Astrocyte of the spinal cord (primary cell): Measurements from ENCODE around the gene CD200.

ENCODE experiments used
- DNase-seq: peaks from one replicate; pipeline ENCODE4 v3.0.0; 2011; ENCODE audit warnings: low read depth, low spot score
- H3K4me3 ChIP-seq: 2 replicates; pipeline ENCODE4 v1.5.1; 2011; ENCODE audit warnings: low read depth, mild to moderate bottlenecking, low read length, moderate library complexity
- in situ Hi-C: cut with HindIII; loops from 2 replicates; pipeline ENCODE4 v1.10.0; 2017; ENCODE audit warnings: low sequenced_read_pairs
- TF ChIP-seq, protein P1 (sequence below): IDR thresholded peaks from 2 replicates; pipeline ENCODE4 v1.5.1; 2012; ENCODE audit warnings: low read depth, mild to moderate bottlenecking, low read length, inconsistent platforms

CD200 gene

DNA sequence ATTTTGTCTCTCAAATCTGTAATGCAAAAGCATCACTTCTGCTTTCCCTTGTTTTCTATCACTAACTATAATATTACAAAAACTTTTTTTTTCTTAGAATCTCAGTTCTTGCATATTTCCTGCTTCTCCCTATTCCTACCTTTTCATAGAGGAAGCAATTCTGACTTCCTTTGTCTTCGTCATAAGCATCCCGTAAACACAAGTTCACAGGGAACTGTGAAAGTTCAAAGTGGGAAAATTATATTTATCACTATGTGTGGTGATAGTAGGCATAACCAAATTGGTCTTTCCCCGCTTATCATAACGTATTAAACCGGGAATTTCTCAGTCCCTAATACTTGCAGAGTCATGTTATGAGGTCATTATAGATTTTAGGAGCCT is 22.3 kb downstream of the CD200 start:
- no peak for DNase-seq
- in situ Hi-C loops: no loop called here
- TF ChIP-seq, protein P1, sequence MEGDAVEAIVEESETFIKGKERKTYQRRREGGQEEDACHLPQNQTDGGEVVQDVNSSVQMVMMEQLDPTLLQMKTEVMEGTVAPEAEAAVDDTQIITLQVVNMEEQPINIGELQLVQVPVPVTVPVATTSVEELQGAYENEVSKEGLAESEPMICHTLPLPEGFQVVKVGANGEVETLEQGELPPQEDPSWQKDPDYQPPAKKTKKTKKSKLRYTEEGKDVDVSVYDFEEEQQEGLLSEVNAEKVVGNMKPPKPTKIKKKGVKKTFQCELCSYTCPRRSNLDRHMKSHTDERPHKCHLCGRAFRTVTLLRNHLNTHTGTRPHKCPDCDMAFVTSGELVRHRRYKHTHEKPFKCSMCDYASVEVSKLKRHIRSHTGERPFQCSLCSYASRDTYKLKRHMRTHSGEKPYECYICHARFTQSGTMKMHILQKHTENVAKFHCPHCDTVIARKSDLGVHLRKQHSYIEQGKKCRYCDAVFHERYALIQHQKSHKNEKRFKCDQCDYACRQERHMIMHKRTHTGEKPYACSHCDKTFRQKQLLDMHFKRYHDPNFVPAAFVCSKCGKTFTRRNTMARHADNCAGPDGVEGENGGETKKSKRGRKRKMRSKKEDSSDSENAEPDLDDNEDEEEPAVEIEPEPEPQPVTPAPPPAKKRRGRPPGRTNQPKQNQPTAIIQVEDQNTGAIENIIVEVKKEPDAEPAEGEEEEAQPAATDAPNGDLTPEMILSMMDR: no peak
- no peak overlapping the region for H3K4me3 ChIP-seq

DNA sequence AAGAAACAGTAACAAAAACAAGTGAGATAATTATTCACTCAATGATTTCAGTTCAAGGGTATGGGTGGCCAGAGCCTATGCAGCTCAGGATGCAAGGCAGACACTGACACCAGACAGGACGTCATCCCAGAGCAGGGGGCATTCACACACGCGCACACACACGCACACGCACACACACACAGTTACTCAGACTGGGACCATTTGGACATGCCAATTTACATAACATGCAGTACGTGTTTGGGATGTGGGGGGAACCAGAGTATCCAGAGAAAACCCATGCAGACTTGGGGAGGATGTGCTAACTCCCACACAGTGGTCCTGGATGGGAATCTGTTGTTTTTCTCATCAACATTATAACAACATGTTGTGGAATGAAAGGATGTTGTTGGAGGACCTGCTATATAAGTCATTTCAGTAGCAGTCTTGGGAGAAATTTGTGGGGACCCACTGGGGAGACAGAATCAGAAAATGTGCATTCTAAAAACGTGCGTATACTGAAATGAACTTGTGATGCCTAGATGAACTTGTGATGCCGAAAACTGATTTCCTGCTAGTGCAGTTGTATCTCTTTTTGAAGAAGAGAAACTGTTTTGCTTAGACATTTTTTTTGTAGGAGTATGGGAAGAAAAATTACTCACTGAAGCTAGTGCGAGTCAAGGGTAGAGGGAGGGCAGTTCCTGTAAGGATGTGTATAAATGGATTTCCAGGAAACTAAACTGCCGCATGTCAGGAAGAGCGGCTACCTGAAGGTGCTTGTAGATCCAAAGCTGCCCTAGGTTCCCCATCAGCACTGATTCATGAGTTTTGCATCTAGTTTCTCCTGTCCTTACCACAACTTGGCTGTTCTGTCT is 25.2 kb downstream of the CD200 start:
- H3K4me3 ChIP-seq: no peak overlapping the region
- no peak for DNase-seq
- TF ChIP-seq, protein P1: no peak
- in situ Hi-C loops: no loop called here

DNA sequence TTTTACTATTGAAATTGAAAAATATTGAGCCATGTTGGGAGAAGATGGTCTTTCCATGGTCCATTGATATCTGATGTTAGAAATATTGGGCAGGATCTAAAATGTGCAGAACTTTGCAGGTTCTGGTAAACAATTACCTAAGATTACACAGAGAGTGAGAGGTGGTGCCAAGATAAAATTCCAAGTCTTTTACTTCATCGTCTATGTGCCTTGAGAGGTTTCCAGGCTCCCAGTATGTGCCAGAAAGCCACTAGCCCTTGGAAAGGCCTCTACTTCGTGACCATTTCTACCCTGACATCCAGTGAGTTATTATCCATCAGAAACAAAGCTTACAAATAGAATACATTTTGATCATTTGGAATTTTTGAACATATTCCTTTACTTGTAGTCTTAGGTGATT is 27.6 kb downstream of the CD200 start:
- in situ Hi-C loops: no loop called here
- no peak overlapping the region for H3K4me3 ChIP-seq
- DNase-seq: peak; percentile 29
- TF ChIP-seq, protein P1: no peak

DNA sequence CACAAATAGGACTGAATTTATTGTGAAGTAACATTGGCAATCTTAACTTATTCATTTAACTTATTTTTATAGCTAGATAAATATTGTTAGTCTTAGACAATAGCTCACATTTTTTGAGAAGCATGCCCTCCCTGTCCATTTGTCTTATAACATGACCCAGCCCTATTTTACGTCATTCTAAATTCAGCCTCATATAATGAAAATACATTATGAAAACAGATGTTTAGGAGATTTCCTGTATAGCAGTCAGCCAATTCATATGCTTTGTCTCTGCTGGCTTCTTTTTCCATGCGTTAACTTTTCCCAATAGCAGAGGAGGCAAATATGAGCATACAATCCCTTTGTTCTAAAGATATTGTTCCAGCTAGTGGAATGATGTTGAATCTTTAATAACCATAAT is 29.3 kb downstream of the CD200 start:
- TF ChIP-seq, protein P1: no peak
- no peak for DNase-seq
- in situ Hi-C loops: no loop called here
- no peak overlapping the region for H3K4me3 ChIP-seq

DNA sequence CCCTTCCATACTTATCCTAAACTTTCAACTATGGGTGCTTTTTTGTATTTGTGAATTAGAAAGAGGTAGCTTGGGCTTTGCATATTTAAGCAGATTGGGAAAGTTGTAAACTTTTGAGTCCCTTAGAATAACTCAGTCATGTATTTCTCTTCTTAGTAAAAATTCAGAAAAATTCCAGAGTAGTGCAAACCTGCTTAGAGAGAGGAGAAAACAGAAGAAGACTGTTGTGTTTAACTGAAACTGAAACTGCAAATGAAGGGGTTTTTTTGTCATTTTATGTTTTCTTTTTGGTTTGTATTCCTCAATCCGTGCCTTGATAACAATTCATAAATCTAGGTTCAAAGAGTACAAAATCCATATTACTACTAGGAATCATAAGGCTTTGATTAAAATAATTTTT is 31.3 kb downstream of the CD200 start:
- TF ChIP-seq, protein P1: no peak
- in situ Hi-C loops: no loop called here
- H3K4me3 ChIP-seq: no peak overlapping the region
- DNase-seq: no peak

DNA sequence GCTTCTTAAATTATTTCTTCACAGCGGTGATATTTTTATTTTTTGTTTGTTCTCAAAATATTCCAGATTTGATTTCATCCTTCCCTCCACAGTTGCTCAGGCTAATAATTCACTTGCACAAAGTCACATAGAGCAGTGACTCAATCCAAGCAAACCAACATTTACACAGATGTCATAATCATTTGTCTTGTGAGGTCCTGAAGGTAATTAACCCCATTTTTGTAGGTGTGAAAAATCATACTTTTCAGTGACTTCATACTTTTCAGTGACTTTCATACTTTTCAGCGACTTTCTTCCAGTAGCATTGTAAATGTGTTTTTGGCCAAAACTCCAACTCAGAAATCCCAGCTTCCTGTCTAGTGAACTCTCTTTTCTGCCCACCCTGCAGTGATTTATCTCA is 32.1 kb downstream of the CD200 start:
- no peak overlapping the region for H3K4me3 ChIP-seq
- in situ Hi-C loops: no loop called here
- DNase-seq: no peak
- TF ChIP-seq, protein P1: no peak

DNA sequence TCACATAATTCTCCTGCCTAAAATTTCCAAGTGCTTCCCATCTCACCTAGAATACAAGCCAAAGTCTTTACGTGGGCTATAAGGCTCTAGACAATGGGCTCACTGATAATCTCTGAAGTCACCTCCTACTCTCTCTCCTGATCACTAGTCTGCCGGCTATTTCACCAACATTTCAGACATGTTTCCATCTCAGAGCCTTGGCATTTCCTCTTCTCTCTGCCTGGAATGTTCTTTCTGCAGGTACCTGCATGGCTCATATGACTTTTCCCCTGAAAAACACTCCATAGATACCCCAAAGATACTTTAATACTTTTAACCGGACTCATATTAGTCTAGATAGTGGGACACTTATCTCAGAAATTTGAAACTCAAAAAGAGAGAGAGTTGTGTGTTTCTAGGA is 32.7 kb downstream of the CD200 start:
- H3K4me3 ChIP-seq: no peak overlapping the region
- in situ Hi-C loops: no loop called here
- TF ChIP-seq, protein P1: no peak
- no peak for DNase-seq
